DND-41 (cell line): Measurements from ENCODE around the gene TLCD2.

ENCODE experiments used
- EZH2 ChIP-seq: IDR thresholded peaks from 3 replicates; pipeline ENCODE4 v1.6.1; 2012; ENCODE audit warnings: borderline replicate concordance, low read depth, mild to moderate bottlenecking, moderate library complexity, low read length, inconsistent platforms; ENCODE audit not compliant: severe bottlenecking
- TF ChIP-seq, protein P1 (sequence below): IDR thresholded peaks from 2 replicates; pipeline ENCODE4 v1.5.1; 2012; ENCODE audit warnings: borderline replicate concordance, low read length, moderate library complexity, mild to moderate bottlenecking; ENCODE audit not compliant: poor library complexity, severe bottlenecking; ENCODE audit errors: extremely low read depth

DNA sequence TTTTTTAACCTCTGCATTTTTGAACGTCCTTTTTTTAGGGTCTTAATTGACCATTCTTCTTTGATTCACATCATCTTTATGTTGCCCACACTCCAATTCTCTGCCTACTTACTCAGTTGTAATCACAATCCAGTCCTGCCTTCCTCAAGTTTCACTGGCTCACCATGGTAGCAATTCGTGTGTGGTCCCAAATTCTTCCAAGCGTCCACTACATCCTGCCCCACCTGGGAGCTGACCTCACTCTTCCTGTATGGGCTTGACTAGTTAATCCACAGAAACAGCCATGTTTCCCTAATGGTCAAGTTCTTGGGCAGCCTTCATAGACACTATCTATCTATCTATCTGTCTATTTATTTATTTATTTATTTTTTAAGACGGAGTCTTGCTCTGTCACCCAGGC, 7.1 kb downstream of the TLCD2 start:
- TF ChIP-seq, protein P1, sequence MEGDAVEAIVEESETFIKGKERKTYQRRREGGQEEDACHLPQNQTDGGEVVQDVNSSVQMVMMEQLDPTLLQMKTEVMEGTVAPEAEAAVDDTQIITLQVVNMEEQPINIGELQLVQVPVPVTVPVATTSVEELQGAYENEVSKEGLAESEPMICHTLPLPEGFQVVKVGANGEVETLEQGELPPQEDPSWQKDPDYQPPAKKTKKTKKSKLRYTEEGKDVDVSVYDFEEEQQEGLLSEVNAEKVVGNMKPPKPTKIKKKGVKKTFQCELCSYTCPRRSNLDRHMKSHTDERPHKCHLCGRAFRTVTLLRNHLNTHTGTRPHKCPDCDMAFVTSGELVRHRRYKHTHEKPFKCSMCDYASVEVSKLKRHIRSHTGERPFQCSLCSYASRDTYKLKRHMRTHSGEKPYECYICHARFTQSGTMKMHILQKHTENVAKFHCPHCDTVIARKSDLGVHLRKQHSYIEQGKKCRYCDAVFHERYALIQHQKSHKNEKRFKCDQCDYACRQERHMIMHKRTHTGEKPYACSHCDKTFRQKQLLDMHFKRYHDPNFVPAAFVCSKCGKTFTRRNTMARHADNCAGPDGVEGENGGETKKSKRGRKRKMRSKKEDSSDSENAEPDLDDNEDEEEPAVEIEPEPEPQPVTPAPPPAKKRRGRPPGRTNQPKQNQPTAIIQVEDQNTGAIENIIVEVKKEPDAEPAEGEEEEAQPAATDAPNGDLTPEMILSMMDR = no peak
- TF ChIP-seq EZH2 = no peak
